SHP77 treated with DMSO at 0.1 percent for 48 hours (cell line): Measurements from ENCODE around the gene AGPS.

Source experiments
- DNase-seq: peaks from one replicate; lab custom pipeline; 2025; lab: John Stamatoyannopoulos, UW

The AGPS gene

DNA sequence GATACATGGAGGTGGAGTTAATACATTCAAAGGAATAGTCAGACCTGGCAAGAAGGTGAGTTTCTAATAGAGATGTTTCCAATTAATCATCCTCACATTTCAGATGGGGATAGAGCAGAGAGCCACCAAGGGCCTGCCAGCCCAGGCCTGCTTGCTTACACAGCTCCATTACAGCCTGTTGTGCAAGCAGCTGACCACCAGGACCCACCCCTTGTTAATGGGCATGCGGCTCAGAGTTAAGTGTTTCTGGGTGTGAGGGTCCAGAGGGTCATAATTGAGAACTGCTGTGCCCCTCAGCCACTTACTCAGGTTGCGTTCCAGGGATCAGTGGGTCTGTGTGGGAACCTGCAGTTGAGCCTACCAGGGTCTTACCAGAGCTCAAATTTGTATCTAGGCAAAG, 199.8 kb downstream of the AGPS start:
- DNase-seq, result no peak

DNA sequence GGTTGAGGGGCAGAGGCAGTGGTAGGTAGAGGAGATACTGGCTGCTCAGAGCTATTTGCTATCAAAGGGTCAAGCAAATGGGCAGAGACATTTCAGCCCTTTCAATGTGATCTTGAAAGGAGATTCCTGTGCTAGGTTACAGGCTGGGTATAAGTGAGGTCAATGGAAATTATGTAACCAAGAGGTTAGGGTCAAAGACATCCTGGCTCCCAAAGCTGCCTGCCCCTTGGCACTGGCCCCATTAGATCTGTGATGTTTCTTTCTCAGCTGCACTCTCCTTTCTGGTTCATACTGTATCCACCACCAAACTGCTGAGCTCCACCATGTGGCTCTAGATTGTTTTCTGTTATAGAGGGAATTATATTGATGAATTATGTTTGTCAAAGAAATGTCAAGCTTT, 200.4 kb downstream of the AGPS start:
- DNase-seq, result no peak

DNA sequence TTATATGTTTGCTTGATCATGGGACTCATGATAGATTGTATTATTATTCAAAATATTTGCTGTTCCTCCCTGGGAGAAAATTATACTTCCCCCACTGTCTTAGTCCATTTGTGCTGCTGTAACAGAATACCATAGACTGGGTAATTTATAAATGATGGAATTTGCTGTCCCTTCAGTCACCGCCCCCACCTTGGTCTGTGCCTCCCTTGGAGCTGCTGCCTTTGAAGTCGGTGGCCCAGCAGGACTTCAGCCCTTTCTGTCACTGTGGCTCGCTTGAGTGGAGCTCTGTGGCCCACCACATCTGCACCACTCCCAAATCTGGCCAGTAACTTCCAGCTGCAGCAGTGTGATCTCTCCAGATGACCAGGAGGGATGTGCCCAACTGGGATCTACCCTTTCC, 200.8 kb downstream of the AGPS start:
- DNase-seq, result no peak
